Subcutaneous adipose tissue (tissue), 4 donors: ENCODE measurements around the gene PDE6B. TPM values are rescaled to one million over a fixed set of nuclear protein-coding genes. Genes with fewer than 3 reads are reported as not detected.

ENCODE experiments used
- CTCF ChIP-seq: fragments of 450-650 bp; IDR thresholded peaks from one replicate; pipeline ENCODE4 v1.5.1; 2016; ENCODE audit warnings: low read depth, mild to moderate bottlenecking, control low read depth, antibody characterized with exemption, moderate library complexity
- total RNA-seq, 4 donors: library from RNA; depleted of rRNA; stranded (reverse); fragments of >200 nt; gene quantifications; one replicate each; pipeline ENCODE4 v1.1.0, GENCODE V29; 2016

Gene PDE6B
- total RNA-seq, 4 donors from 2014 or later: 2.0 to 5.9 (median 3.8) TPM; not detected in 1

GRCh38 chr4:592825-593520 lies 32.4 kb upstream of the PDE6B start:
- no peak for TF ChIP-seq CTCF

DNA sequence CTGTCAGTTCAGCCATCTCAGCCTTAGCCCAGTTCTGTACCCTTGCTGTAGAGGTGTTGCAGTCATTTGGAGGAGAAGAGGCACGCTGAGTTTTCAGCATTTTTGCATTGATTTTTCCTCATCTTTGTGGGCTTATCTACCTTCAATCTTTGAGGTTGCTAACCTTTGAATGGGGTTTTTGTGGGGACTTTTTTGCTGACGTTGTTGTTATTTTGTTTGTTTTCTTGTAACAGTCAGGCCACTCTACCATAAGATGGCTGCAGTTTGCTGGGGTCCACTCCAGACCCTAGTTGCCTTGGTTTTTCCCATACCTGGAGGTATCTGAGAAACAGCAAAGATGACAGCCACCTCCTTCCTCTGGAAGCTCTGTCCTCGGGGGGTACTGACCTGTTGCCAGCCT lies 26.4 kb upstream of the PDE6B start:
- no peak for TF ChIP-seq CTCF

DNA sequence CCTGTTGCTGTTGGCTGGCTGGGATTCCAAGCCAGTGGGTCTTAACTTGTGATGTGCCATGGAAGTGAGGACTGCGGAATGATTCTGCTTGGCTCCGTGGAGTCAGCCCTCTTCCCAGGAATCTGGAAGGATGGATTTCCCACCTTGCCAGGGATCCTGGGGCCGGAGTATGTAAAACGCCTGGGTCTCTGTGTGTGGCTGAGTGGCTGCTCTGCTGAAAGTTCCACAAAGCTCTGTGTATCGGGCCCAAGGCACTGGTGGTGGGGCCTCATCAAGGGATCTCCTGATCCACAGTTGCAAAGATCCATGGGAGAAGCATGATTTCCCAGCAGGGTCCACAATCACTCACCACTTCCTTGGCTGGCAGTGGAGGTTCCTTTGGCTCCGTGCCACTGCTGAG lies 25.2 kb upstream of the PDE6B start:
- no peak for TF ChIP-seq CTCF

GRCh38 chr4:600850-601515 lies 24.4 kb upstream of the PDE6B start:
- TF ChIP-seq CTCF: no peak

GRCh38 chr4:601612-602558 lies 23.5 kb upstream of the PDE6B start:
- TF ChIP-seq CTCF: no peak

DNA sequence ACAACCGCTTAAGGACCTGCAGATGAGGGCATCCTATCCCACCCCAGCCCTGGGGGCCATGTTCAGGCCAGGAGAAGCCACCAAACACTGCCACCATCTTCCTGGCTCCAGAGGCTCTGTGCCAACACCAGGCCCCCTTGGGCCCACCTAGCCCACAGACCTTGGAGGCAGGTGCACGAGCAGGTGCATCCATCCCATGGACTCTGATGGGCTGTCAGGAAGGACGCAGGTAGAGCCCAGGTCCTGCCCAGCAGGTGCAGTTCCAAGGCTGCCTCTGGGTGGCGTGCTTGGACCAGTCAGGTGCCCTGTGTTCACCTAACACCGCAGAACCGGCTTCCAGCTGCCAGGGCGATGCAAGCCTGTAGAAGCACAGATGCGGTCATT lies 22.8 kb upstream of the PDE6B start:
- no peak for TF ChIP-seq CTCF

GRCh38 chr4:604131-604530 lies 21.2 kb upstream of the PDE6B start:
- no peak for TF ChIP-seq CTCF
